HepG2 (cell line): ENCODE results near the gene SLX4. TPM values are rescaled to one million over a fixed set of nuclear protein-coding genes. Genes with fewer than 3 reads are reported as not detected.

Experiments used
- ATAC-seq: fragments of 200-7000 bp; cut with Tn5 transposase; 3 replicates; pipeline ENCODE4 v1.9.1; 2020; ENCODE audit warnings: mild to moderate bottlenecking, moderate library complexity
- BruUV-seq: library from RNA; stranded (reverse); fragments of 400-500 nt; replicated peaks from 2 replicates; lab custom pipeline; 2021; lab: Mats Ljungman, UMichigan
- CTCF ChIA-PET: fragments of 300-600 bp; formaldehyde crosslinking; extraction: SDS; loops from one replicate; lab custom pipeline; 2021; ENCODE audit warnings: low total read pairs, inconsistent platforms, low intra/inter-chr PET ratio; lab: Yijun Ruan, JAX
- POLR2A ChIA-PET: fragments of 350-600 bp; sonication (Branson Sonifier 250); formaldehyde crosslinking; loops from one replicate; lab custom pipeline; 2020; ENCODE audit warnings: antibody characterized with exemption, inconsistent platforms; lab: Yijun Ruan, JAX
- DNase-seq: peaks from one replicate; pipeline ENCODE4 v3.0.0-alpha.2; 2015; ENCODE audit warnings: low spot score
- FAIRE-seq: peaks from 3 replicates; lab custom pipeline; 2011; peaks lifted over from hg19 to GRCh38; lab: Jason Lieb, UNC
- H2AFZ ChIP-seq: one replicate; pipeline ENCODE4 v1.6.1; 2011; ENCODE audit warnings: low read length, inconsistent platforms
- H3K27ac ChIP-seq: fragments of 300-600 bp; 3 replicates; pipeline ENCODE4 v1.8.0; 2011; ENCODE audit warnings: mixed run types, mild to moderate bottlenecking, mixed read lengths, low read length, inconsistent platforms; ENCODE audit not compliant: insufficient read depth; ENCODE audit errors: extremely low read length
- H3K27me3 ChIP-seq, 2 experiments: fragments of 200-600 bp in 1 of 2; 2 replicates in 1 of 2; 3 replicates in 1 of 2; pipeline versions ENCODE4 v1.6.0 to v1.8.0; 2011; ENCODE audit warnings: low read length in 2 of 2, mild to moderate bottlenecking in 2 of 2, moderate library complexity in 2 of 2, inconsistent platforms in 1 of 2; ENCODE audit not compliant: insufficient read depth in 2 of 2, control insufficient read depth in 1 of 2
- H3K36me3 ChIP-seq, 2 experiments: fragments of 200-600 bp in 1 of 2; replicated peaks in 1 of 2; 2 replicates in 1 of 2; 3 replicates in 1 of 2; pipeline versions ENCODE4 v1.5.1 to v1.8.0; 2011; ENCODE audit warnings: low read length in 2 of 2, inconsistent platforms in 1 of 2; ENCODE audit not compliant: insufficient read depth in 2 of 2, control insufficient read depth in 1 of 2
- H3K4me1 ChIP-seq: 2 replicates; pipeline ENCODE4 v1.5.1; 2012; ENCODE audit warnings: low read length, inconsistent platforms; ENCODE audit not compliant: insufficient read depth
- H3K4me2 ChIP-seq: 2 replicates; pipeline ENCODE4 v1.6.0; 2011; ENCODE audit warnings: low read depth, low read length, inconsistent platforms
- H3K4me3 ChIP-seq, 3 experiments: fragments of 200-600 bp in 1 of 3; sonication (generic), shearing (Covaris generic) in 1 of 3; replicated peaks in 1 of 3; 2 replicates each; pipeline ENCODE4 v1.5.1; 2011 to 2016; ENCODE audit warnings: low read length in 3 of 3, inconsistent platforms in 2 of 3, low read depth in 2 of 3, mild to moderate bottlenecking in 2 of 3, control low read depth in 1 of 3, mixed read lengths in 1 of 3; ENCODE audit not compliant: insufficient read depth in 1 of 3
- H3K79me2 ChIP-seq: one replicate; pipeline ENCODE4 v1.6.1; 2011; ENCODE audit warnings: low read length, inconsistent platforms; ENCODE audit not compliant: insufficient read depth
- H3K9ac ChIP-seq: 2 replicates; pipeline ENCODE4 v1.6.0; 2011; ENCODE audit warnings: mild to moderate bottlenecking, low read depth, low read length, inconsistent platforms; ENCODE audit not compliant: insufficient read depth
- H3K9me3 ChIP-seq: 2 replicates; pipeline ENCODE4 v1.5.1; 2012; ENCODE audit warnings: mild to moderate bottlenecking, low read length
- H4K20me1 ChIP-seq: 2 replicates; pipeline ENCODE4 v1.6.0; 2011; ENCODE audit warnings: inconsistent platforms, mild to moderate bottlenecking, low read length, moderate library complexity; ENCODE audit not compliant: insufficient read depth
- ARID4A ChIP-seq: sonication (generic); formaldehyde crosslinking; IDR thresholded peaks from 2 replicates; pipeline ENCODE4 v1.5.0; 2020; ENCODE audit warnings: mild to moderate bottlenecking, missing genetic modification reagents, borderline replicate concordance
- DRAP1 ChIP-seq: IDR thresholded peaks from 2 replicates; pipeline ENCODE4 v1.6.1; 2016; ENCODE audit warnings: missing genetic modification reagents, missing compliant biosample characterization
- TFDP2 ChIP-seq: sonication (generic); formaldehyde crosslinking; IDR thresholded peaks from 2 replicates; pipeline ENCODE4 v1.4.0; 2020; ENCODE audit warnings: missing genetic modification reagents
- ZNF562 ChIP-seq: sonication (generic); formaldehyde crosslinking; IDR thresholded peaks from 2 replicates; pipeline ENCODE4 v1.8.0; 2022; ENCODE audit warnings: missing genetic modification reagents, borderline replicate concordance
- WGBS: methylation state at CpG from one replicate; pipeline ENCODE4 v1.1.6; 2017; ENCODE audit warnings: low lambda C conversion rate; 5-methylcytosine and 5-hydroxymethylcytosine counted together
- in situ Hi-C: cut with HindIII; loops from 2 replicates; pipeline ENCODE4 v1.10.0; 2017; ENCODE audit warnings: low pct_unique_long_range_greater_than_20kb; ENCODE audit not compliant: extremely low pct_ligation_motif_present
- intact Hi-C: fragments of 100-400 bp; cut with micrococcal nuclease; formaldehyde crosslinking; loops from one replicate; pipeline ENCODE4 v1.10.0; 2022; ENCODE audit not compliant: unreplicated experiment
- polyA plus RNA-seq, 8 experiments: library from polyadenylated mRNA; depleted of rRNA in 3 of 8; stranded (reverse) in 7 of 8; unstranded in 1 of 8; fragments of >200 nt; fragmentation: Illumina TruSeq in 4 of 8; extraction: Trizol in 4 of 8; gene quantifications; 2 replicates each; pipeline versions ENCODE4 v1.2.1 to v1.2.3, GENCODE V29; 2011 to 2016; ENCODE audit warnings: low read depth in 4 of 8, missing spikeins in 1 of 8, mixed read lengths in 1 of 8; ENCODE audit not compliant: insufficient read depth in 1 of 8
- total RNA-seq, 5 experiments: library from RNA; depleted of rRNA; stranded (reverse); fragments of >200 nt; fragmentation: Illumina TruSeq; extraction: Trizol; gene quantifications; 2 replicates each; pipeline ENCODE4 v1.2.3, GENCODE V29; 2016; ENCODE audit warnings: low read depth in 1 of 5

SLX4 gene
- total and polyA plus RNA-seq, 2 of the 13 experiments (the other 11 are each of a cell fraction or from before 2014, with no cell fraction given), result 1.1 to 3.6 TPM

GRCh38 chr16:3574195-3574594 is 37.2 kb downstream of the SLX4 start:
- ATAC-seq (no peak), FAIRE-seq (no peak), DNase-seq (no peak)
- Histone ChIP-seq H3K4me2 (no peak overlapping the region), H3K4me1 (0 out of 2 replicates have a peak, but pooled peaks cover 15% of the 10 kb centered on the region), H3K9me3 (no peaks in the 10 kb centered on the region), H3K36me3 (no peaks in the 10 kb centered on the region), H2AFZ (no peak overlapping the region), H3K4me3 (no peak overlapping the region), H4K20me1 (no peaks in the 10 kb centered on the region), H3K27ac (no peak overlapping the region), H3K9ac (no peak overlapping the region), H3K79me2 (no peaks in the 10 kb centered on the region), H3K27me3 (peaks cover 3 to 8% of the 10 kb centered on the region in 2 experiments; a peak in 4 of 5 replicates)
- CTCF ChIA-PET, result no interaction called here
- in situ Hi-C loops, result no loop called here
- POLR2A ChIA-PET, result no interaction called here
- intact Hi-C loops, result no loop called here
- WGBS, result 22% methylated on average over 14 of the region's 14 CpGs
- TF ChIP-seq DRAP1 (CRISPR knock-in tag) (no peak), ARID4A (no peak), ZNF562 (CRISPR knock-in tag) (no peak), TFDP2 (CRISPR knock-in tag) (no peak)
- no TSS peak for BruUV-seq
